B cell (primary cell): ENCODE results near the gene SRP54.

Source experiments
- CTCF ChIP-seq: fragments of 200-600 bp; IDR thresholded peaks from one replicate; pipeline ENCODE4 v1.8.0; 2022; ENCODE audit warnings: antibody characterized with exemption, mild to moderate bottlenecking
- EZH2 ChIP-seq: IDR thresholded peaks from 2 replicates; pipeline ENCODE4 v1.6.1; 2012; ENCODE audit warnings: borderline replicate concordance, low read depth, mild to moderate bottlenecking, moderate library complexity, low read length; ENCODE audit not compliant: insufficient read depth, poor library complexity, severe bottlenecking

GRCh38 chr14:34985740-34986139 is 2.9 kb downstream of the SRP54 start:
- TF ChIP-seq CTCF: no peak
- TF ChIP-seq EZH2: no peak
